H1 (cell line): ENCODE results near the gene OR10V1. TPM values are rescaled to one million over a fixed set of nuclear protein-coding genes. Genes with fewer than 3 reads are reported as not detected.

Experiments used
- CTCF ChIA-PET: fragments of 300-600 bp; sonication (Branson Sonifier 250); formaldehyde crosslinking; loops from one replicate; lab custom pipeline; 2021; ENCODE audit not compliant: partially characterized antibody; lab: Charles Lee
- POLR2A ChIA-PET: fragments of 300-600 bp; sonication (Branson Sonifier 250); formaldehyde crosslinking; loops from one replicate; lab custom pipeline; 2021; ENCODE audit warnings: inconsistent platforms; ENCODE audit not compliant: partially characterized antibody; lab: Charles Lee
- DNase-seq, 2 experiments: peaks; one replicate each; pipeline versions ENCODE4 v3.0.0 to v3.0.0-alpha.2; 2010 to 2022; ENCODE audit warnings: low spot score in 2 of 2, low read depth in 1 of 2, mixed read lengths in 1 of 2
- FAIRE-seq: peaks from 2 replicates; lab custom pipeline; 2011; peaks lifted over from hg19 to GRCh38; lab: Jason Lieb, UNC
- H2AFZ ChIP-seq: 2 replicates; pipeline ENCODE4 v1.8.1; 2012; ENCODE audit warnings: low read length, inconsistent platforms
- H2AK5ac ChIP-seq: 2 replicates; pipeline ENCODE4 v1.6.1; 2013; ENCODE audit warnings: low read depth, low read length
- H2BK120ac ChIP-seq: replicated peaks from 2 replicates; pipeline ENCODE3; 2013; ENCODE audit warnings: low read depth, low read length, inconsistent platforms
- H2BK12ac ChIP-seq: 2 replicates; pipeline ENCODE4 v1.6.1; 2013; ENCODE audit warnings: low read depth, low read length
- H2BK15ac ChIP-seq: 2 replicates; pipeline ENCODE4 v1.6.1; 2013; ENCODE audit warnings: low read length
- H2BK20ac ChIP-seq: 2 replicates; pipeline ENCODE4 v1.6.1; 2013; ENCODE audit warnings: low read length
- H2BK5ac ChIP-seq: 2 replicates; pipeline ENCODE4 v1.6.1; 2013; ENCODE audit warnings: low read depth, low read length
- H3K14ac ChIP-seq: 2 replicates; pipeline ENCODE4 v1.6.1; 2013; ENCODE audit warnings: inconsistent platforms; ENCODE audit not compliant: insufficient read length
- H3K18ac ChIP-seq: 2 replicates; pipeline ENCODE4 v1.6.1; 2013; ENCODE audit warnings: low read length; ENCODE audit errors: extremely low read depth
- H3K23ac ChIP-seq: 2 replicates; pipeline ENCODE4 v1.6.1; 2013; ENCODE audit warnings: inconsistent platforms; ENCODE audit not compliant: insufficient read length
- H3K23me2 ChIP-seq: 2 replicates; pipeline ENCODE4 v1.6.1; 2013; ENCODE audit warnings: low read depth, low read length
- H3K27ac ChIP-seq: 2 replicates; pipeline ENCODE4 v1.6.1; 2011; ENCODE audit warnings: low read depth, low read length, inconsistent platforms
- H3K27me3 ChIP-seq, 4 experiments: replicated peaks in 1 of 4; 1 replicate in 1 of 4; 2 replicates in 3 of 4; pipeline versions ENCODE4 v1.6.1 to v1.8.1; 2011 to 2013; ENCODE audit warnings: low read length in 3 of 4, mild to moderate bottlenecking in 3 of 4, inconsistent platforms in 2 of 4, mixed read lengths in 2 of 4, moderate library complexity in 1 of 4; ENCODE audit not compliant: control insufficient read depth in 3 of 4, insufficient read depth in 3 of 4; ENCODE audit errors: extremely low read depth in 1 of 4
- H3K36me3 ChIP-seq, 4 experiments: 2 replicates each; pipeline versions ENCODE4 v1.6.1 to v1.8.1; 2011 to 2013; ENCODE audit warnings: mild to moderate bottlenecking in 4 of 4, low read length in 3 of 4, moderate library complexity in 2 of 4, control low read depth in 1 of 4, inconsistent platforms in 1 of 4; ENCODE audit not compliant: insufficient read depth in 4 of 4, control insufficient read depth in 2 of 4
- H3K4ac ChIP-seq: replicated peaks from 2 replicates; pipeline ENCODE3; 2013; ENCODE audit warnings: low read length, low read depth, mixed read lengths, inconsistent platforms; ENCODE audit not compliant: insufficient read length
- H3K4me1 ChIP-seq, 4 experiments: replicated peaks in 1 of 4; 1 replicate in 1 of 4; 2 replicates in 3 of 4; pipeline versions ENCODE4 v1.6.1 to v1.8.1; 2011 to 2013; ENCODE audit warnings: low read length in 3 of 4, inconsistent platforms in 2 of 4, mixed read lengths in 1 of 4; ENCODE audit not compliant: insufficient read depth in 4 of 4, control insufficient read depth in 3 of 4
- H3K4me2 ChIP-seq, 2 experiments: 2 replicates each; pipeline versions ENCODE4 v1.6.1 to v1.8.1; 2011 to 2013; ENCODE audit warnings: low read depth in 2 of 2, low read length in 2 of 2, control low read depth in 1 of 2, inconsistent platforms in 1 of 2, mild to moderate bottlenecking in 1 of 2; ENCODE audit not compliant: insufficient read depth in 1 of 2
- H3K4me3 ChIP-seq, 4 experiments: fragments of 200-600, 300-600 bp in 1 of 4; sonication (generic), shearing (Covaris generic), sonication (Bioruptor Twin) in 1 of 4; 2 replicates each; pipeline versions ENCODE4 v1.5.1 to v1.8.1; 2011 to 2016; ENCODE audit warnings: low read length in 4 of 4, low read depth in 3 of 4, control low read depth in 2 of 4, inconsistent platforms in 2 of 4, mild to moderate bottlenecking in 2 of 4, mixed read lengths in 1 of 4, moderate library complexity in 1 of 4; ENCODE audit not compliant: insufficient read depth in 2 of 4; ENCODE audit errors: extremely low read depth in 1 of 4
- H3K56ac ChIP-seq: replicated peaks from 2 replicates; pipeline ENCODE3; 2013; ENCODE audit warnings: low read depth, mild to moderate bottlenecking, mixed read lengths, low read length, inconsistent platforms; ENCODE audit not compliant: insufficient read length
- H3K79me1 ChIP-seq: 2 replicates; pipeline ENCODE4 v1.6.1; 2013; ENCODE audit warnings: low read depth, low read length, control low read depth
- H3K79me2 ChIP-seq, 2 experiments: 2 replicates each; pipeline versions ENCODE4 v1.6.1 to v1.8.1; 2012 to 2013; ENCODE audit warnings: low read length in 2 of 2, mild to moderate bottlenecking in 2 of 2, inconsistent platforms in 1 of 2; ENCODE audit not compliant: insufficient read depth in 2 of 2, control insufficient read depth in 1 of 2
- H3K9ac ChIP-seq, 4 experiments: replicated peaks in 1 of 4; 1 replicate in 1 of 4; 2 replicates in 3 of 4; pipeline versions ENCODE4 v1.6.1 to v1.8.1; 2011 to 2013; ENCODE audit warnings: low read depth in 3 of 4, low read length in 3 of 4, control low read depth in 2 of 4, mild to moderate bottlenecking in 2 of 4, moderate library complexity in 2 of 4, inconsistent platforms in 1 of 4; ENCODE audit errors: extremely low read depth in 1 of 4
- H3K9me3 ChIP-seq, 2 experiments: 2 replicates each; pipeline versions ENCODE4 v1.6.1 to v1.8.1; 2012 to 2013; ENCODE audit warnings: mild to moderate bottlenecking in 2 of 2, moderate library complexity in 2 of 2, control low read depth in 1 of 2, inconsistent platforms in 1 of 2, low read depth in 1 of 2, low read length in 1 of 2, mixed read lengths in 1 of 2; ENCODE audit not compliant: insufficient read depth in 2 of 2
- H4K20me1 ChIP-seq, 2 experiments: replicated peaks in 1 of 2; 2 replicates each; pipeline versions ENCODE3 to v1.8.1; 2011 to 2013; ENCODE audit warnings: inconsistent platforms in 2 of 2, low read length in 2 of 2, mild to moderate bottlenecking in 1 of 2; ENCODE audit not compliant: insufficient read depth in 2 of 2, control insufficient read depth in 1 of 2
- H4K5ac ChIP-seq: 2 replicates; pipeline ENCODE4 v1.6.1; 2013; ENCODE audit warnings: low read length, low read depth, mixed read lengths, inconsistent platforms; ENCODE audit not compliant: insufficient read length
- H4K8ac ChIP-seq: 2 replicates; pipeline ENCODE4 v1.8.0; 2013; ENCODE audit warnings: mild to moderate bottlenecking, moderate library complexity, low read length, inconsistent platforms; ENCODE audit not compliant: insufficient read depth; ENCODE audit errors: extremely low read depth
- H4K91ac ChIP-seq: replicated peaks from 2 replicates; pipeline ENCODE3; 2013; ENCODE audit warnings: low read length, mixed read lengths, inconsistent platforms; ENCODE audit not compliant: insufficient read length
- BRCA1 ChIP-seq: IDR thresholded peaks from 2 replicates; pipeline ENCODE4 v1.6.1; 2012; ENCODE audit warnings: low read depth, low read length, improper control_type of control experiment
- CBX5 ChIP-seq: fragments of 300-800, 300-1000 bp; sonication (generic); IDR thresholded peaks from 2 replicates; pipeline ENCODE4 v1.7.1; 2016; ENCODE audit warnings: antibody characterized with exemption, low read length, low read depth
- EZH2 ChIP-seq: fragments of 200-600 bp; sonication (generic); IDR thresholded peaks from 2 replicates; pipeline ENCODE4 v1.7.1; 2012; ENCODE audit warnings: low read depth, mild to moderate bottlenecking, moderate library complexity, low read length, inconsistent platforms; ENCODE audit not compliant: severe bottlenecking
- FOSL1 ChIP-seq: IDR thresholded peaks from 2 replicates; pipeline ENCODE4 v1.6.1; 2011; ENCODE audit warnings: mild to moderate bottlenecking, low read depth, low read length, moderate library complexity; ENCODE audit not compliant: insufficient read depth
- GABPA ChIP-seq: IDR thresholded peaks from 2 replicates; pipeline ENCODE4 v1.6.1; 2011; ENCODE audit warnings: mild to moderate bottlenecking, low read length, moderate library complexity, borderline replicate concordance; ENCODE audit not compliant: insufficient read depth
- PHF8 ChIP-seq: fragments of 200-600 bp; sonication (generic); conservative IDR thresholded peaks from 2 replicates; pipeline ENCODE4 v1.7.1; 2012; ENCODE audit warnings: low read depth, mild to moderate bottlenecking, inconsistent platforms, low read length, moderate library complexity
- RBBP5 ChIP-seq: IDR thresholded peaks from 2 replicates; pipeline ENCODE4 v1.7.1; 2012; ENCODE audit warnings: low read depth, mild to moderate bottlenecking, inconsistent platforms, low read length, moderate library complexity, borderline replicate concordance
- SIRT6 ChIP-seq: IDR thresholded peaks from one replicate; pipeline ENCODE4 v1.7.1; 2012; ENCODE audit warnings: low read length, inconsistent platforms
- TCF12 ChIP-seq: IDR thresholded peaks from 2 replicates; pipeline ENCODE4 v1.6.1; 2011; ENCODE audit warnings: low read depth, mild to moderate bottlenecking, low read length
- USF2 ChIP-seq: IDR thresholded peaks from 2 replicates; pipeline ENCODE4 v1.6.1; 2011; ENCODE audit warnings: low read length, improper control_type of control experiment
- WGBS, 2 experiments: shearing (Covaris generic) in 1 of 2; methylation state at CpG; one replicate each; pipeline versions ENCODE4 v1.1.6 to v1.1.7; 2013 to 2015; ENCODE audit warnings: low lambda C conversion rate in 2 of 2, mixed read lengths in 2 of 2, inconsistent platforms in 1 of 2, low coverage in 1 of 2, missing lambda C conversion rate in 1 of 2; ENCODE audit not compliant: insufficient replicate concordance in 2 of 2, insufficient coverage in 1 of 2, insufficient read length in 1 of 2; ENCODE audit errors: extremely low coverage in 1 of 2, missing lambda C conversion rate in 1 of 2; 5-methylcytosine and 5-hydroxymethylcytosine counted together
- polyA plus RNA-seq, 7 experiments: library from polyadenylated mRNA; depleted of rRNA in 3 of 7; stranded (reverse) in 5 of 7; unstranded in 2 of 7; fragments of >200 nt in 5 of 7; fragments of 200-250 nt in 2 of 7; gene quantifications; 1 replicate in 5 of 7; 2 replicates in 1 of 7; 4 replicates in 1 of 7; pipeline versions ENCODE4 v1.2.1 to v1.2.3, GENCODE V29; 2011 to 2013; ENCODE audit warnings: missing spikeins in 2 of 7, mixed read lengths in 2 of 7
- total RNA-seq: library from RNA; stranded (reverse); fragmentation: NEBNext Ultra II Directional; extraction: Animal tissue kit (Norgen Biotek cat#: 25700); gene quantifications from 2 replicates; pipeline ENCODE4 v1.2.1, GENCODE V29; 2021

The OR10V1 gene
- total and polyA plus RNA-seq, 2 of the 8 experiments (the other 6 are each of a cell fraction or from before 2014, with no cell fraction given) = not detected

GRCh38 chr11:59678118-59678812 is 35.4 kb downstream of the OR10V1 start:
- Histone ChIP-seq H3K27ac (no peak overlapping the region), H4K8ac (no peak overlapping the region), H3K14ac (no peak overlapping the region), H3K36me3 (no peaks in the 10 kb centered on the region), H4K20me1 (no peaks in the 10 kb centered on the region), H2AFZ (no peak overlapping the region), H4K91ac (no peak overlapping the region), H3K27me3 (no peaks in the 10 kb centered on the region), H2BK120ac (no peak overlapping the region), H2BK15ac (no peak overlapping the region), H3K9ac (no peak overlapping the region), H3K4me1 (0 out of 7 replicates have a peak, but pooled peaks cover 0 to 3% (median 0%) of the 10 kb centered on the region in 4 experiments), H3K79me2 (no peaks in the 10 kb centered on the region), H2AK5ac (no peak overlapping the region), H3K23ac (no peak overlapping the region), H3K4me2 (no peak overlapping the region), H4K5ac (no peak overlapping the region), H3K79me1 (no peaks in the 10 kb centered on the region), H3K9me3 (no peaks in the 10 kb centered on the region), H2BK5ac (no peak overlapping the region), H3K4me3 (no peak overlapping the region), H3K18ac (no peak overlapping the region), H2BK12ac (no peak overlapping the region), H3K23me2 (no peaks in the 10 kb centered on the region), H2BK20ac (no peak overlapping the region), H3K4ac (no peak overlapping the region), H3K56ac (no peak overlapping the region)
- TF ChIP-seq GABPA (no peak), FOSL1 (no peak), TCF12 (no peak), RBBP5 (no peak), CBX5 (no peak), EZH2 (no peak), PHF8 (no peak), USF2 (no peak), BRCA1 (no peak), SIRT6 (no peak)
- CTCF ChIA-PET = interaction anchor here (0.6 to 3.0 kb wide), 7 partner anchors 10 to 241 kb away, joined by 3 to 11 read pairs (median 3); partner anchors contain the start of gene PATL1
- DNase-seq (no peak), FAIRE-seq (no peak)
- POLR2A ChIA-PET = no interaction called here
- WGBS, 2 experiments = 79% methylated on average over 2 of the region's 2 CpGs; no CpG with 5 or more reads in 1 of the 2 experiments
